GM13977 (cell line): ENCODE data around the gene PALLD.

Experiments
- DNase-seq: peaks from one replicate; pipeline ENCODE4 v3.0.0; 2012; ENCODE audit warnings: low spot score
- CTCF ChIP-seq: IDR thresholded peaks from 2 replicates; pipeline ENCODE4 v1.5.1; 2012; ENCODE audit warnings: mild to moderate bottlenecking, control low read depth; ENCODE audit not compliant: insufficient read depth; ENCODE audit errors: extremely low read depth, missing control alignments
- in situ Hi-C: fragments of 300-500 bp; cut with MboI; formaldehyde crosslinking; loops from one replicate; pipeline ENCODE4 v1.12.0; 2022; ENCODE audit warnings: low sequenced_read_pairs, low pct_unique_long_range_greater_than_20kb, mixed read lengths, inconsistent platforms; ENCODE audit not compliant: unreplicated experiment

The PALLD gene

DNA sequence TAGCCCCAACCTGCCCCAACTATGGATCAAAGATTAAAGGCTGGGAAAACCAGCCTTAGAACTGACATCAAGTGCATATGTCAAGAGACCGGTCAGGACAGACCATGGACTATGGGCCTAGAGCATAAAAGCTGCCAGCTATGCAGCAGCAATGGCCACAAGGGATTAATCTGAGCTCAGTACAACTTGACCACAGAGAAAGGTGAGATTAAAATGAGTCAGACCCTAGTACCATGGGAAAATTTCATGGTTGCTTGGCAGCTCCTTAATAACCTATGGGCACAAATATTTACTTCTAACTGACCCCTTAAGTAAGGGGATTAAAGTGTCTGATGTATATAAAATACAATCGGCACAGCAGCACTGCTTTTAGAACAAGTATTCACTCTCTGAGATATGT is 458.8 kb downstream of the PALLD start:
- no peak for TF ChIP-seq CTCF
- DNase-seq, result no peak
- in situ Hi-C loops, result no loop called here

GRCh38 chr4:168960716-168961115 is 463.9 kb downstream of the PALLD start:
- TF ChIP-seq CTCF, result no peak
- in situ Hi-C loops, result no loop called here
- DNase-seq, result no peak

- in situ Hi-C loops, result no loop called here
- DNase-seq, result no peak
- TF ChIP-seq CTCF, result no peak
Measured at GRCh38 chr4:168972596-168972995, 475.7 kb downstream of the PALLD start.
